ACC112 (cell line): ENCODE measurements around the gene CLDN25.
"Not testable (repeated sequence)": the region's sequence is repeated elsewhere in the genome, so short reads cannot be mapped to it uniquely, and the experiment has no call there.

Experiments
- H2AFZ ChIP-seq: fragments of 200-600 bp; sonication (generic); one replicate; pipeline ENCODE4 v1.6.0; 2017; ENCODE audit warnings: antibody characterized with exemption, low read length; ENCODE audit not compliant: unreplicated experiment
- H3K27ac ChIP-seq: fragments of 200-600 bp; sonication (generic); 2 replicates; pipeline ENCODE4 v1.5.1; 2014; ENCODE audit warnings: low read depth, mild to moderate bottlenecking, antibody characterized with exemption, low read length, moderate library complexity
- H3K27me3 ChIP-seq: fragments of 200-600 bp; sonication (generic); 2 replicates; pipeline ENCODE4 v1.6.1; 2014; ENCODE audit warnings: mild to moderate bottlenecking, antibody characterized with exemption, low read length, moderate library complexity, mixed read lengths; ENCODE audit not compliant: insufficient read depth
- H3K36me3 ChIP-seq: fragments of 200-600 bp; sonication (generic); 2 replicates; pipeline ENCODE4 v1.6.1; 2016; ENCODE audit warnings: mild to moderate bottlenecking, antibody characterized with exemption, low read length, moderate library complexity, mixed read lengths; ENCODE audit not compliant: insufficient read depth
- H3K4me1 ChIP-seq: fragments of 200-600 bp; sonication (generic); one replicate; pipeline ENCODE4 v1.6.1; 2016; ENCODE audit warnings: low read length, mixed read lengths; ENCODE audit not compliant: insufficient read depth, unreplicated experiment, control insufficient read depth
- H3K4me3 ChIP-seq: fragments of 200-600 bp; sonication (generic); 2 replicates; pipeline ENCODE4 v1.5.1; 2014; ENCODE audit warnings: mild to moderate bottlenecking, low read depth, low read length
- H3K79me2 ChIP-seq: fragments of 200-600 bp; sonication (generic); one replicate; pipeline ENCODE4 v1.6.0; 2016; ENCODE audit warnings: low read length; ENCODE audit not compliant: control insufficient read depth, unreplicated experiment, insufficient read depth

The CLDN25 gene

GRCh38 chr11:113773416-113774173 lies 6.0 kb upstream of the CLDN25 start, which contains the start of gene ZW10:
TSS of gene ZW10 (minus strand) at chr11:113773692. CDS start at chr11:113773666, 26 bp downstream.
- Histone ChIP-seq H3K4me3 (peak within 1 kb of the TSS; percentile 83), H3K27me3 (peaks cover 20% of the 10 kb centered on the region), H3K27ac (peak within 1 kb of the TSS; percentile 76), H3K4me1 (peaks cover 17% of the 10 kb centered on the region), H3K79me2 (peaks cover 31% of the 10 kb centered on the region), H2AFZ (peak within 1 kb of the TSS; percentile 96), H3K36me3 (no peaks in the 10 kb centered on the region)

DNA sequence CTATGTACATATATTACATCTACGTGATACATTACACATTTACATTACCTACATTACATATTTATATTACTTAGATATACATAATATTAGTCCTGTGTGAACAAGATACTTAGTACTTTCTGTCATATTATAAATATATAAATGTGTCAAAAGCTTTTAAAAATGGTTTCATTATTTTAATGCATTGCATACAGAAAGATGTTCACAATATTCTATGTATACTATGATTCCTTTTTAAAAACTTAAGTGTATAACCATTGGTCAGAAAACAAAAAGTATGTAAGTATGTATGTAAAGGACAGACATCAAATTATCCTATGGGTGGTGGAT lies 5.5 kb upstream of the CLDN25 start:
- Histone ChIP-seq H2AFZ (peak overlapping the region; percentile 96), H3K36me3 (no peaks in the 10 kb centered on the region), H3K4me1 (peaks cover 17% of the 10 kb centered on the region), H3K27me3 (peaks cover 20% of the 10 kb centered on the region), H3K79me2 (peaks cover 31% of the 10 kb centered on the region), H3K27ac (peak overlapping the region; percentile 76; the same call in 1 of the 2 replicates), H3K4me3 (peak overlapping the region; percentile 83)

DNA sequence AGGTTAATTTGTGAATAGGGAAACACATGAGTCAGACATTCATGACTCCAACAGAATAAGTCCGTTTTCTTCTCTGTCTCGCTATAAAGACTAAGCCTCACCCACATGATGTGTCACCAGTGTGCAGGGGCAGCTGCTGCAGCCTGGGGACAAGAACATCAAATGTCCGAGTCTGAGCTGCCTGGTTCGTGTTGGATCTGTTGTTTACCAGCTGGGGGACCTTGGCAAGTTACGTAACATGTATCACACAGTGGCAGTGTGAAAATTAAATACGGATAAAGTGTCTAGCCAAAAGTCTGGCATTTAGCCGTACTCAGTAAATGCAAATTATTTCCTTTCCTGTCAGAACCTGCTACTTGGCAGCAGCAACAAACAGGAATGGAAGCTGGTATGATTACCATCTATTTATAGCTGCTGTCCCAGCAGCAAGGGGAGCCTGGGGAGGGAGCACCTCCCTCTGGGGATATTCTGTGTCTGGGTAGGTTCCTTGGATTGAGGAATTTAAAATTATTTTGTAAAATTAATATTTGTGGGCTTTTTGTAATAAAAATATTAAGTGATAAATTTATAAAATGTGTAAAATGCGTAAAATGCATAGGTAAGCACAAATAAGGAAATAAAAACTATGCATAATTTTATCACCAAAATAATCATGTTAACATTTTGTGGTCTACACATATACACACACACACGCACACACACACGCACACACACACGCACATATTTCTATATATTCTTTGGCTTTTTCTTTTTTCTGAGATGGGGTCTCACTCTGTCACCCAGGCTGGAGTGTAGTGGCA lies 1.3 kb upstream of the CLDN25 start:
- H3K36me3 ChIP-seq, result no peaks in the 10 kb centered on the region
- H3K27me3 ChIP-seq, result peaks cover 52% of the 10 kb centered on the region
- peaks cover 1% of the 10 kb centered on the region for H3K79me2 ChIP-seq
- H3K4me1 ChIP-seq, result peaks cover 8% of the 10 kb centered on the region
- no peak overlapping the region for H3K27ac ChIP-seq
- H2AFZ ChIP-seq, result no peak overlapping the region
- peak overlapping the region; percentile 37; the same call in 1 of the 2 replicates for H3K4me3 ChIP-seq

DNA sequence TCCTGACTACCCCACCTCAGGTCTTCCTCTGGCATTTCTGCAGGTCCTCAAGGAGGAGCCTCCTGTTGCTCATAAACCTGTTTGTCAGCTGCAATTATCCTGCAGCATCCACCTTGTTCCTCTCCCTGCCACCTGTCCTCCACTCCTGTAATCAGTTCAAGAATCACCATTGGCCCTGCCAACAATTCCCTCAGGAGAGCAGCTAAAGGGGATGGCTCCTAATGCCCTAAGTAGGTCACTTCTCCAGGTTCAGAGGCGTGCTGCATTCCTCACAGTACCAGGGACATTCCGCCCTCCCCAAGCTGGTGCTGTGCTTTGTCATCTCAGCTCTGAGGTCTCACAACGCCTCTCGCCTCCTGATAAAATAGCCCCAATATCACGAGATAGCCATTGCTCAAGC lies 2.1 kb downstream of the CLDN25 start:
- Histone ChIP-seq H3K36me3 (no peaks in the 10 kb centered on the region), H3K27ac (no peak overlapping the region), H2AFZ (no peak overlapping the region), H3K27me3 (peaks cover 58% of the 10 kb centered on the region), H3K4me3 (no peak overlapping the region), H3K79me2 (no peaks in the 10 kb centered on the region), H3K4me1 (peaks cover 4% of the 10 kb centered on the region)

- peaks cover 55% of the 10 kb centered on the region for H3K27me3 ChIP-seq
- no peak overlapping the region for H3K4me3 ChIP-seq
- H3K27ac ChIP-seq, result no peak overlapping the region
- H3K79me2 ChIP-seq, result no peaks in the 10 kb centered on the region
- peaks cover 4% of the 10 kb centered on the region for H3K4me1 ChIP-seq
- no peak overlapping the region for H2AFZ ChIP-seq
- no peaks in the 10 kb centered on the region for H3K36me3 ChIP-seq
Observed at GRCh38 chr11:113782134-113782533, 2.5 kb downstream of the CLDN25 start.

- not testable (repeated sequence) for H3K4me3 ChIP-seq, H2AFZ ChIP-seq, H3K27ac ChIP-seq, H3K79me2 ChIP-seq, H3K36me3 ChIP-seq, H3K4me1 ChIP-seq
- peaks cover 28% of the 10 kb centered on the region for H3K27me3 ChIP-seq
Observed at GRCh38 chr11:113789016-113789415, 9.4 kb downstream of the CLDN25 start.

- H3K36me3 ChIP-seq, result no peaks in the 10 kb centered on the region
- peaks cover 20% of the 10 kb centered on the region for H3K27me3 ChIP-seq
- H3K4me3 ChIP-seq, result no peak overlapping the region
- no peak overlapping the region for H3K27ac ChIP-seq
- H3K79me2 ChIP-seq, result no peaks in the 10 kb centered on the region
- H2AFZ ChIP-seq, result no peak overlapping the region
- no peaks in the 10 kb centered on the region for H3K4me1 ChIP-seq
Observed at GRCh38 chr11:113789675-113790320, 10.2 kb downstream of the CLDN25 start.

- Histone ChIP-seq H3K4me1 (no peaks in the 10 kb centered on the region), H3K27me3 (no peaks in the 10 kb centered on the region), H3K79me2 (no peaks in the 10 kb centered on the region), H3K4me3 (no peak overlapping the region), H2AFZ (no peak overlapping the region), H3K36me3 (peaks cover 10% of the 10 kb centered on the region; the same call in 1 of the 2 replicates), H3K27ac (no peak overlapping the region)
Observed at GRCh38 chr11:113796663-113797259, 17.2 kb downstream of the CLDN25 start.

DNA sequence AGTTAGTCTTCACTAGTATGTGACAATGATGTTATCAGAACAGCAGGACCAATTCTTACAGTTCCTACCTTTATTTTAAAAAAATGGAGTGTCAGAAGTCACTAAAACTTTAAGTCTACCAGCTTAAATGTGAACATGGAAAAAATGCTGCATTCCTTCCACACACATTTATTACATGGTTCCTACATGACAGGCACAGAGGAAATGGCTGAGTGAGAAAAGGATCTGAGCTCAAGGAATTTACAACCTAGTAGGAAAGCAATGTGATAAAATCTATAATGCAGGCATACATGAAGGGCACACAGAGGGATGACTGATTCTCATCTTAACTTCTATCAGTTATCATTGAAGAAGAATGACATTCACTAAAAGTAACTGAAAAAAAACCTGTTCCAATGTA lies 23.0 kb downstream of the CLDN25 start:
- H3K4me1 ChIP-seq, result peaks cover 2% of the 10 kb centered on the region
- no peak overlapping the region for H2AFZ ChIP-seq
- H3K27ac ChIP-seq, result no peak overlapping the region
- H3K27me3 ChIP-seq, result no peaks in the 10 kb centered on the region
- no peak overlapping the region for H3K4me3 ChIP-seq
- no peaks in the 10 kb centered on the region for H3K79me2 ChIP-seq
- H3K36me3 ChIP-seq, result peaks cover 33% of the 10 kb centered on the region

DNA sequence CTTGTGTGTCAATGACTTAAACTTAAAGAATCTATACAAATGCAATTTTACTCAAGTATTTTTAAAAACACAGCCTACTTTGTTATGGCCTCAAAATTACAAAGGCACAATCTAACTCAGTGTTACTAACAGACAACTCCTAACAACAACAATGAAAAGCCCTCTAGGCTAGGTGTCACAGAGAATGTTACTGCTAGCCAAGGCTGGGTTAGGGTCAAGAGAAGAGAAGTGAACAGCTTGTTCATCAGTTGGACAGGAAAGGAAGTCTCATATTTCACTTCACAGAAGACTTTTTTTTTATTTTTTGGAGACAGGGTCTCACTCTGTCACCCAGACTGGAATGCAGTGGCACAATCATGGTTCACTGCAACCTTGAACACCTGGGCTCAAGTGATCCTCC lies 26.0 kb downstream of the CLDN25 start:
- no peaks in the 10 kb centered on the region for H3K79me2 ChIP-seq
- H3K27ac ChIP-seq, result no peak overlapping the region
- no peak overlapping the region for H3K4me3 ChIP-seq
- H3K27me3 ChIP-seq, result no peaks in the 10 kb centered on the region
- no peak overlapping the region for H2AFZ ChIP-seq
- peaks cover 34% of the 10 kb centered on the region for H3K36me3 ChIP-seq
- peaks cover 2% of the 10 kb centered on the region for H3K4me1 ChIP-seq
